Activated CD8-positive, alpha-beta memory T cell treated with anti-CD3 and anti-CD28 coated beads for 48 hours (primary cell): Measurements from ENCODE around the gene RBM24.

Experiments used
- DNase-seq, 3 experiments: peaks; one replicate each; pipeline ENCODE4 v3.0.0-alpha.2; 2020; ENCODE audit warnings: low read depth in 2 of 3, low spot score in 2 of 3

The RBM24 gene

DNA sequence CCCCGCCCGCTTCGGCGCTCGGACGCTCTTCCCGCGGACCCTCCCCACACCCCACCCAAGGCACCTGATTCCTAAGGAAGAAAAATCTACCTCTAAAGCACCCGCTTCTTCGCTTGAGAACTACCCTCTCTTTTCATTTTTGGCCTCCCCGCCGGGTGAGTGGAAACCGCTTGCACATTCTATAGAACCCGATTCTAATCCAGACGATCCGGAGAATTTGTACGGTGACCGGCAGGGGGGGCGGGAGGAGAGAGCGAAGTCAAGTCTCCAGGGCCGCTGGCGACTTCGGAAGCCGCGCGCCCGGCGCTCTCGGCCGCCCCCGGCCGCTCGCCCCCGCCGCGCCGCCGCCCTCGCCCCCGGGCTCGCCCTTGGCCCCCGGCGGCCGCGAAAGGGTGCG, at the start of gene RBM24:
Gene RBM24 (plus strand): TSS at position 262 of the 397 bp plus-strand sequence. CDS start 221 bp downstream, outside the sequence.
- peak in 1 of 3 experiments; percentile 12 for DNase-seq

DNA sequence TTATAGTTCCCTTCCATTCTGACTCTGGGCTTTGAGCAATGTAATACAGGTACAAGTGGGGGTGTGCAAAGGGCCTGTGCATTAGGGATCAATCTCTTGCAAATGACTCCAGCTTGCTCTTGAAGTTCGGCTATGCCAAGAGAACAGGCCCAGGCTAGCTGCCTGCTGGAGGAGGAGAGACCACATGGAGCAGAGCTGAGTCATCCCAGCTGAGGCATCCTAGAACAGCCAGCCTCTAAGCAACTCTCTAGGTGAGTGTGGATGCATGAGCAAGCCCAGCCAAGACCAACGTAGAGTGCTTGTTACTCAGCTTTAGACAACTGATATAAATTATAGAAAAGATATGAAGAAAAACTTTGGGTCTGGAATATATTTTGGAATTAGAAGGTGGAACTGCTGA, 47.6 kb upstream of the RBM24 start:
- DNase-seq, result no peak

DNA sequence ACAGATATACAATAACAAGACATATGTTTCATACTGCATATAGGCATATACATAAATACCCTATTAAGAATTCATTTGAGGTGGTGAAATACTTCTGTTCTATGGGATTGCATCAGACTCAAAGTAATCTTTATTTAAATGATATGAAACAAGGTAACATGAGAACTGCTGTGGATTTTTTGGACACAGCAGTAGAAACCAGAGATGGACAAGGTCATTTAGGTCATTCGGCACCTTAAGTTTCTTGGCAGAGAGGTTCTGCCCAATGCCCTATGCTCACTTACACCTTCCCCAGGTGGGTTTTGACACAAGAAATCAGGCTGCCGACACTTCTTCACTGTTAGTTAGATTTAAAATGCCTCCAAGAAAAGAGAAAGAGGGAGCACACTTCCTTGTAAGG, 43.9 kb upstream of the RBM24 start:
- DNase-seq, result no peak

DNA sequence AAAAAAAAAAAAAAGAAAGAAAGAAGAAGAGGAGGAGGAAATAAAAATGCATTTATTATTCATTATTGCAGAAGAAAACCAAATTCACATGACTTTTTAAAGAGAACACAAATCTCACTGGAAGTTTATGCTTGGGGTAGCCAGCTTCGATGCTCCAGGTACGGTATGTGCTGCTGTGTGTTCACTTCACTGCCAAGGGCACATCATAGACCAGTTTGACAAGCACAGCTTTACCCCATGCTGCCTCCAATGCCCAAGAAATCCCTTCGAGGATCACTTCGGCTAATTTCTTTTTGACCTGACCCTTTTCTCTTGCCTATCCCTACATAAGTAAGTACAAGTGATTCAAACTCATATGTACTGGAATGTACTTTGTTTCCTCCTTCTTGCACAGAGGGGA, 41.9 kb upstream of the RBM24 start:
- DNase-seq, result no peak

DNA sequence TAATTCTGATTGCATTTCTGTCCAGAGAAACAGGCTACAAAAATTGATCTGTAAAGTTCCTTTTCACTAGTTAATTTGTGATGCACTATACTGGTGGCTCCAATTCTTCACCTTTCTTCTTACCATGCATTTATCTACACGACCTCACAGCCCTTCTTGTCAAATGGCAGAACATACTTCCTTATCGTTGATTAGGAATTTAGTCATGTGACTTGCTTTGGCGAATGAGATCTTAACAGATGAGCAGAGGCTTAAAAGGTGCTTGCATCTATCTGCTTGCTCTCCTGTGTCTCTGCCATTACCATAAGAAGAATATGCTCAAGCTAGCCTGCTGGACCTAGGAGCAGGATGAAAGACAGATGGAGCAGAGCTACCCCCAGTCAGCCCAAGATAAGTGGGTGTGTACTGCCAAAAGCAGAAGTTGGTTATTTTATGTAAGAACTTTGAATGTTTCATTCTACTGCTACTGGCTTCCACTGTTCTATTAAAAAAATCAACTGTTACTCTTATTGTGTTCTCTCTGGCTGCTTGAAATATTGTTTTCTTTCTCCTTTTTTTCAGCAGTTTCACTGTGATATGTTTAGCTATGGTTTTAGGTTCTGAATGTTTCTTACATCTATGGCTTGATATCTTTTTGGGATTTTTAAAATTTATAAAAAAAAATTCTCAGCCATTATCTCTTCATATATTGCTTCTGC, 40.2 kb upstream of the RBM24 start:
- no peak for DNase-seq

DNA sequence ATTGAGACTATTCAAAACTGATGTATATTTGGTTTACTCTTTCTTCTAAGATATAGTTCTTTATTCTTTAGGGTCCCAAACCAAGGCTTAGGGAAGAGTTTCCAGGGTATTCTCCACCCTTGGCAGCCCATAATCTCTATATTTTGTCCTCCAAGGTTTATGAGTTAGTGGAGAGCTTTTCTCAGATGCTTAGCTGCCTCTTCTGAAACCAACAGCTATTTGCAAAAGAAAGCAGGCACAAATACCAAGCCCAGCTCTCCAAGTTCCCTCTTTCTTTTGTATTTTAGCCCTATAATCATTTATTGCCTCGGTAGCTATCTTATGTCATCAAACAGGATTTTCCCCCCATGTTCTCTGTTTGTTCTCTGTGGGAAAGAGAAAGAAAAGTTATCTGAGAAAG, 39.1 kb upstream of the RBM24 start:
- DNase-seq, result no peak

DNA sequence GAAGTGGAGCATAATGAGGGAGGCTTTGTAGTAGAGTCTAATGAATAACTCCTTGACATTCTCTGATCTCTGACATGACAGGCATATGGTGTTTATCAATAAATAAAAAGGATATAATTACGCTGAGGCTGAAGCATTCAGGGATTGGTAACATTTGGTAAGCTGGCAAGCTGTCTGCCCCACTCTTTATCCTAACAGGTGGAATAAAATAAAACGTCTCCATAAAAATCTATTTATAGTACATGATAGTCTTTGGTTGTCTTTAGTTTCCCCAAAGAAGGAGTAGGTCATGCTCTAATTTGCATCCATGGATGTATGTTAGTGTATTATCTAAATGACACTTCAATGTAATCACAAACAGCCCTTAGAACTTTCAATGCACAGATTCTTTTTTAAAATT, 30.9 kb upstream of the RBM24 start:
- no peak for DNase-seq

DNA sequence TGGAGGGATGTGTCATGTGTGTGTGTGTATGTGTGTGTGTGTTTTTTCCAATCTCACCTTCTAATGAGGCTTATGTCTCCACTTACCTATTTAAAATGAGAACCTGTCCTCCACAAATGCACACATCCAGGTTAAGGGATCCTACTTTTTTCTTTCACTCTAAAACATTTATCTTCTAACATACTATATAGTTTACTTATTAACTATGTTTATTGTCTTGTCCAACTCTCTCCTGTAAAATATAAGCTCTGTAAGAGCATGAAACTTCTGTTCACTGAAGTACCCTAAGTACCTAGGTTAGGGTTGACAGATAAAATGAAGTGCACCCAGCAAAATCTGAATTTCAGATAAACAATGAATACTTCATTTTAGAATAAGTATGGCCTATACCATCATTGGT, 29.2 kb upstream of the RBM24 start:
- no peak for DNase-seq

DNA sequence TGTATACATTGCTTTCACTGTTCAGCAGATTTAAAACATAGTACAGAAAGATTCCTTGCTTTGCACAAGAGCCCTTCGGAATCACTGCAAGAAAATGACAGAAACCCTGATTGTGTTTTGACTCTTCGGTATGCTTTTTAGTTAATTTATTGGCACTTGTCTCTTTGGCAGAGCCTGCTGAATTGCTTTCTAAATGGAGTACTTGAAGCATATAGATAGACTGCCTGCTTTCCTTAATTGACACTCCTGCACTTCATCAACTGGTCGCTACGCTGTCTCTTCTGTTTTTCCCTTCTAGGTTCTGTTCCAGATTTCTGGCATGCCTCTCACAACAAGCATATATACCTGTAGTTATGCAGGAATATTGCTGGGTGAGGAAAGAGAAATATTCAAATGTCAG, 22.4 kb upstream of the RBM24 start:
- no peak for DNase-seq

DNA sequence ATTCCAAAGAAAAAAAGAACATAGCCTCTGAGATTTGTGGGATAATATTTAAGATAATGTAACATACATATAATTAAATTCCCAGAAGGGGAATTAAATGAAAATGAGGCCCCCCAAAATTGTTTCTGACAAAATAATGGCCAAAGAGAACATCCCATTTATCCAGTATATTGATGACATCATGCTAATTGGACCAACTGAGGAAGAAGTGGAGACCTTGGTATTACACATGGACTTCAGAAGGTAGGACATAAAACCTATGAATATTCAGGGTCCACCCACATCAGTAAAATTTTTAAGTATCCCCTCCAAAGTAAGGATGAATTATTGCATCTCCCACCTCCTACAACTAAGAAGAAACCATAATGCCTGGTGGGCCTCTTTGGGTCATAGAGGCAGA, 15.6 kb upstream of the RBM24 start:
- DNase-seq, result no peak

DNA sequence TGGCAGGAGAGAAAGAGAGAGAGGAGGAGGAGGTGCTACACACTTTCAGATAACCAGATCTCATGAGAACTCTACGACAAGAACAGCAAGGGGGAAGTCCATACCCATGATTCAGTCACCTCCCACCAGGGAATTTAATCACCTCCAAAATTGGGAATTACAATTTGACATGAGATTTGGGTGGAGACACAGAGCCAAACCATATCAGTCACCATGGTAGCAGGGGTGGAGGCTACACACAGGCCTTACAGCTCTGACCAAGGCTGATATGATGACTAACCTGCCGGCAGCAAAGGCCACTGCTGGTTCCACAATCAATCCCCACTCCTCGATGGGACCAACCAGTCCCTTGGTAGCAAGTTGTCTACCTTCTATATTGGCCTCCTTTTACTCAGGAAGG, 13.6 kb upstream of the RBM24 start:
- no peak for DNase-seq

DNA sequence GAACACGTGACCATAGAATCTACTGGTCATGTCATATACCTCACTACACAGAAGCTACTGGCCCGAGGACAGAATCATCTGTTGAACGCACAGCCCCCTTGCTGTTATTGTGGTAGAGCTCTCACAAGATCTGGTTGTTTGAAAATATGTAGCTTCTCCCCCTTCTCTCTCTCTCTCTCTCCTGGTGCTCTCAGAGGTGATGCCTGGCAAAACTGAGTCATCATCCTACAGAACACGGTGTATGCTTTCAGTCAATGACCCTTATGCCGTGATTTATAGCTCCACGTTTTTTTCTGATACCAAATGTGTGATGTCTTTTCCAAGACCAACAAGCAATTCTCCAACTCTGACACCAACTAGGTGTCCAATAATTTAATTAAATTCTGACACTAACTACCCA, 13.0 kb upstream of the RBM24 start:
- no peak for DNase-seq

DNA sequence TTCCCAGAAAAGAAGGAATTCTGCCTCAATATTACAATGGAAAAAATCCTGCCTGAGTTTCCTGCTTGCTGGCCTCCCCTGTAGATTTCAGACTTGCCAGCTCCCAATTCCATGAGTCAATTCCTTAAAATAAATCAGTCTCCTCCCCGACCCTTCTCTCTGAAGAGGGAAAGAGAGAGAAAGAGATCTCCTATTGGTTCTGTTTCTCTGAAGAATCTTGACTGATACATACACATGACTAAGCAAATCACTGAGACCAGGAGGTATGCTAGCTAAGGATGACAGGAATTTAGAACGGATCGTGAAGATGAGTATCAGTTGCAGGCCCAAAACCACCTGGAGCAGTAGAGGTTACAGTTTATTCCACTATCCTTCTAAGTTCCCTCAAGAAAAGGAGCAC, 11.3 kb upstream of the RBM24 start:
- no peak for DNase-seq

DNA sequence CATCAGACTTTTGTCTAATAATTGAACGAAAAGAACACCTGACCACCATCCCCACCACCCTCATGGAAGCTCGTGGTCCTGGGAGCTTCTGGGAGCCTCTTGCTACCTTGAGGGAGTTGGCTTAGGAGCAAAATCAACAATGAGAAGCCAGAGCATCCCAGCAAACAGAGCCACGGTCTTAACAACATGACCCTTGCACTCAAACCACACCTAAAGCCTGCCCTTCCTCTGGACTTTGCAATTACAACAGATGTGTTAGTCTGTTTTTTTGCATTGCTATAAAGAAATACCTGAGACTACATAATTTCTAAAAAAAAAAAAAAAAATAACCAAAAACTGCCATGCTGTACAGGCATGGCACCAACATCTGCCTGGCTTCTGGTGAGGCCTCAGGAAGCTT, 9.5 kb upstream of the RBM24 start:
- DNase-seq, result no peak

DNA sequence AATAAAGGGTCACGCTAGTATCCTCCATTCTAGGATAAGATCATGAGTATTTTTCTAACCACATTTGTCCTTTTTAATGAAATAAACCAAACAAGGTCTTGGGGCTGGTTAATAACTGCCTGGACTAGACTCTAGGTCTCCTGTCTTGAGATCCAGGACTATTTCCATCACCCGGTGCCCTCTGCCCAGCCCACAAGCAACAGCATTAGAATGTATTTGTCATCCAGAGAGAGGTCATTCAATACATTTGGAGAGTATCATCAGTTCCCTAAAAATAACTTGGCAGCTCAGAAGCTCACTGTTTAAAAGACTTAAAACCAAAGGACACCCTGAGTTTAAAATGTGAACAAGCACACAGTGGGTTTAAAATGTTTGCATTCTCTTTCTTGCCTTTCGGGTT, 4.4 kb upstream of the RBM24 start:
- no peak for DNase-seq

DNA sequence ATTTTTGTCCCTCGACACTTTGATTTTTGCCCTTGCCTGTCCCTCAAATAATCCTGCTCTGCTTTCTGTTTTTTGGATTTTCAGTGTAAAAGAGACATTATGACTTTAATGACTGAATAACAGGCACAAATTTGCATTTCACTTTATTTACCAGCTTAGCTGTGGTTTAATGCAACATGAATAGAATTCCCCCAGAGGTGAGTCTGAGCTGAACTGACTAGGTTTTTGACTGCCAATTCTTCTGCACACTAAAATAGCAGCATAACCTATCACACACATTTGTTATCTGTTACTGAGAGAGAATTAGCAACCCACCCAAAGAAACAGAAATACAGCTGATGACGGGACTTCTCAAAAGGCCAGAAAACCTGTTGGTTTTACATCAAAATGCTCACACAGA, 3.9 kb upstream of the RBM24 start:
- no peak for DNase-seq

DNA sequence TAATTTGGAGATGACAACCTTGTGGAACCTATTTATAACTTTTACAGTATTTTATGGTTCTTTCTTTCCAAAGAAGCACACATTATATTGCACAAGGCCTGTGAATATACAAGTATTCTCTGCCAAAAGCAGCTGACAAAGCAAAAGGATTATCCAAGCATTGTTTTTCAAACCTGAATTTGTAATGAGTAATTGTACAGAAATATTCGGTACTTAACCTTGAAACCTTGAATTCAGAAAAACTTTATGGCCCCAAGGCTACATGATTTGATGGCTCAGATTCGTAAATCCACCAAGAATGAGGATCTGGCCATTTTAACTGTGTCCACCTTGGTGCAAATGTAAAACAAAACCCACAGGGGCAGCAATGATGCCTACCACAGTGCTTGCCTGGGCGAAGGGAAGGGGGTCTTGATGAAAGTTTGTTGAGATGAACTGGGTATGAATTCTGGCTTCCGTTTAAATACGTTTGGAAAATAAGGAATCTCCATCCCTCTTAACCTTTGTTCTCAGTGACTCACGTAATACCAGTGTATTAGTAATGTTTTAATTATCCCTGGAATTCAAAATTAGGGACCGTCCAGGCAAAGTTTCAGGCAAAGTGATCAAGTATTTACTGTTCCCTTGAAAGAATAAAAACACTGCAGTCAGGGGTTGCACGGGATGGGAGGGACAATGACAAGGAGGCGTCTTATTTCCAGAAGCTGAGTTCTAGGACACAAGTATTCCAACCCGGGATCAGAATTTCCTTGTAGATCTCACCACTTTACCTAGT, 2.7 kb upstream of the RBM24 start:
- no peak for DNase-seq

DNA sequence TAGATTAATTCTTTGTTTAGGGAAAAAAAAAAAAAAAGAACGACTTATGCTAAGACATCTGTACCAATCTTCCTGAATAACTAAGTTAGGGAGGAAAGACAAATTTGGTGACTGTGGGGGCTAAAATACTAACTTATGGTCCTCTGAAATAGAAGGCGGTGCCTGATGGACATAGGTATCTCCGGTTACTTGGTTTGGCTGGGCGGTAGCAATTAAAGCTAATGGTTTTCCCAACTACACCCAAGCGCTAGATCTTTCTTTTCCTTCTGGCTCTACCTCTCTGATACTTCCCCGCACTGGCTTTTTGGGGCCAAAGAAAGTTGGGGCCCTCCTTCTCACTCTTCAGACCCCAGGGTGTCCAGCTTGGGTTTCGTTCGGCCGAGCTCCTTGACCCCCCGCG, 1.0 kb upstream of the RBM24 start:
- no peak for DNase-seq

DNA sequence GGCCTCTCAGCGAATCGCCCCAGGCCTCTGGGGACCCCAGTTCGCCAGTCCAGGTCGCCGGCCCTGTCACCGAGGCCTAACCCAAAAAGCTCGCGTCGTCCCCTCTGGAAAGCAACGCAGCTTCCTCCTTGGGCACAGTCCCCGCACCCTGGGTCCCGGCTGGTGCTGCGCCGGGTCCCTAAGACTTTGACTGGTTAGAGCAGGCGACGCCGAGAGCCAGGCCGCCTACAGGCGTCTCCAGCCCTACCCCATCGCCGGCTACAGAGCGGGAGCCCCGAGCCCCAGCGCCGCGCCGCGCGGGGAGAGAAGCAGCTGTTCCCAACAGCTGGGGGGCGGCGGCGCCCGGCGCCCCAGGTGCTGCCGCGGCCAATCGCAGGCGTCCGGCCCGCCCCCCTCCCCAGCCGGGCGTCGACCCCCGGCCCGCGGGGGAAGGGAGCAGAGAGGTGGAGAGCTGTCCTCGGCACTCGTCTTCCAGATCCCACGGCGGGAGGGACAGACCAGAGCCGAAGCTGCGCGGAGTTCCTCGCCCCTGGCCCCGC, 540 bp upstream of the RBM24 start:
- no peak for DNase-seq

DNA sequence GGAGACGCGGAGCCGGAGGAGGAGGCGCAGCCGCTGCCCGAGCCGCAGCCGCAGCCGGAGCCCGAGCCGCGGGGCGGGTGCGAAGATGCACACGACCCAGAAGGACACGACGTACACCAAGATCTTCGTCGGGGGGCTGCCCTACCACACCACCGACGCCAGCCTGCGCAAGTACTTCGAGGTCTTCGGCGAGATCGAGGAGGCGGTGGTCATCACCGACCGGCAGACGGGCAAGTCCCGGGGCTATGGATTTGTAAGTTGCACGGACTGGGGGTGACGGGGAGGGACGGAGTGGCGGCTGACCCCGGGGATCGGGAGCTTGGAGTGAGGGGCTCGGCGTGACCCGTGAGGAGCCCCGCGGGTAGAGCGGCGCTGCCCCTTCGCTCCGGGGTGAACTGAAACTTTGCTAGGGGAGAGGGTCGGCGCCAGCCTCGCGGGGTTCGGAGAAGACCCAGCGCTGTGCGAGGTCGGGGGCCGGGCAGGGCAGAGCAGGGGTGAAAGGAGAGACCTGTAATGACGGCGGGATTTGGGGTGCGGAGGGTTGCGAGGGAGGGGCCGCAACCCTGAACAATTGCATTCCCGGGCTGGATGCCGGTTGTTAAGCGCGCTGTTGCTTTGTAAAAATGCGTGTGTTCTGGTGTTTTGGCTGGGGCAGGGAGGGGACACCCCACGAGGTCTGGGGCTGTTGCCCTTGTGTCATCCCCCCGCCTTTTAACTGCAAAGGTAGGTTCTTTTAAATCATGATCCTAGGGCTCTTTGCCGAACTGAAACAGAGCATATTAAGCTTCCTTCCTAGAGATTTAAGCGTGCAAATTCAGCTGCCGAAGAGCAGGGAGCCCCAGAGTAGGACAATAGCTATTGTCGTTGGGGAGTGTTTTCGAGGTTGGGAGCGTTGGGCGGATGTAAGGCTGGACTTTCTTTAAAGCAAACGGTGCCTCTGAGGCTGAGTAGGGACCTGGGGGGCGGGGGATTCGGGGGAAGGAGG, 628 bp downstream of the RBM24 start:
- DNase-seq, result no peak

DNA sequence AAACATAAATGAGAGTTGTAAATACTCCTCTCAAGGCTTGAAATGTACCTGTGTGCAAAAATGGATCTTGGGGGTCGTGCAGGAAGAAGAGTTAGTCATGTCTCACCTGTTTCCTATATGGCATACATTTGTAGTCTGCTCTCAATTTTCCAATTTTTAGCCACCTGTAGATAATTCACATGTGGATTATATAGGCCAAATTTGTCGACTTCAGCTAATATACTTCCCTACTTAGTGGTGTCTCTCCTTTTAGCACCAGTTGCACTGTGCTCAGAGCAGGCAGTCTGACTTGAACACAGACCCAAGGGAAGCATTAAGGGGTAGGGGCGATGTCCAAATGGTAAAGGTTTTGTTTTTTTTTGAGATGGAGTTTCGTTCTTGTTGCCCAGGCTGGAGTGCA, 1.9 kb downstream of the RBM24 start:
- no peak for DNase-seq
